Type B pancreatic cell (in vitro differentiated cells): Measurements from ENCODE around the gene MSI2. TPM values are rescaled to one million over a fixed set of nuclear protein-coding genes. Genes with fewer than 3 reads are reported as not detected.

Experiments used
- DNase-seq: peaks from one replicate; pipeline ENCODE4 v3.0.0; 2021; ENCODE audit warnings: mixed read lengths; ENCODE audit not compliant: unreplicated experiment; ENCODE audit errors: extremely low spot score
- H3K27ac Mint-ChIP-seq: 2 replicates; pipeline ENCODE4 v1.8.0; 2021; ENCODE audit warnings: mild to moderate bottlenecking, mixed read lengths
- H3K27me3 Mint-ChIP-seq: 2 replicates; pipeline ENCODE4 v1.8.0; 2021; ENCODE audit warnings: mixed read lengths
- H3K36me3 Mint-ChIP-seq: 2 replicates; pipeline ENCODE4 v1.8.0; 2021; ENCODE audit warnings: mixed read lengths
- H3K4me1 Mint-ChIP-seq: one replicate; pipeline ENCODE4 v1.8.0; 2021; ENCODE audit warnings: mixed read lengths; ENCODE audit not compliant: unreplicated experiment
- H3K4me3 Mint-ChIP-seq: 2 replicates; pipeline ENCODE4 v1.8.0; 2021; ENCODE audit warnings: mild to moderate bottlenecking, mixed read lengths
- H3K9me3 Mint-ChIP-seq: 2 replicates; pipeline ENCODE4 v1.8.0; 2021; ENCODE audit warnings: mixed read lengths
- total RNA-seq: library from RNA; stranded (reverse); gene quantifications from 2 replicates; pipeline ENCODE4 v1.2.1, GENCODE V29; 2021; ENCODE audit warnings: low replicate concordance
- TF ChIP-seq, protein P1 (sequence below): fragments of 200-600 bp; sonication (generic); conservative IDR thresholded peaks from 2 replicates; pipeline ENCODE4 v1.5.0; 2021; ENCODE audit warnings: antibody characterized with exemption, mild to moderate bottlenecking

Gene MSI2
- total RNA-seq, 1 donor from 2014 or later: 158 TPM

DNA sequence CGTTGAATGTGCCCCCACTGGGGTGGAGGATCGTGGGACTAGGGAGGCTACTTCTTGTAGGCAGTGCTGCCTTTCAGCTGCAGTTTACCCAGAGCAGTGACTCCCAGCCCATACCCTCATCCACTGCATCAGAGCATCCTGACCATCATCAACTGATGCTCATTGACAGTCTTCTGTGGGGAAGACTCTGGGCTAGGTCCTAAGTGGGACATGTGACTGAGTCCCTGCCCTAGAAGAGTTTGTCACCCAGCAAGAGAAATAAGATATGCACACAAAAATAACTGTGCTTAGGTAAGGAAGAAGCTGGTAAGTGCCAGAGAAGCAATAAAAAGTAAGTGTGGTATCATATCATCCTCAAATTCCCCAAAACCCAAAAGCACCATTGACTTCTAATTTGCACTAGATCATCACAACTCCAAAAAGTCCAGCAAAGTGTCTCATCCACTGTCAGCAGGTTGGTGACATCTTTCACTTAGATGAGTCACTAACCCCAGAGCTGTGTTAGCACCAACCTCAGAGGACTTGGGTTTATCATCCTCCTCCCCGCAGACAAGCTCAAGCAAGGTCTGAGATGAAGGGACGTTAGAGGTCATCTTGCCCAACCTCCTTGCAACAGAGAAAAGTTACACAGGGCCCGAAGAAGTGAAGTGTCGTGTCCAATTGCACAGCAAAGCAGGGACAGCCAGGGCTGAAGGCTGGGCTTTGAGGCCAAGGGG is 389.8 kb downstream of the MSI2 start:
- peaks cover 12% of the 10 kb centered on the region for H3K36me3 Mint-ChIP-seq
- no peaks in the 10 kb centered on the region for H3K9me3 Mint-ChIP-seq
- H3K4me3 Mint-ChIP-seq: no peak overlapping the region
- H3K4me1 Mint-ChIP-seq: peaks cover 20% of the 10 kb centered on the region
- TF ChIP-seq, protein P1, sequence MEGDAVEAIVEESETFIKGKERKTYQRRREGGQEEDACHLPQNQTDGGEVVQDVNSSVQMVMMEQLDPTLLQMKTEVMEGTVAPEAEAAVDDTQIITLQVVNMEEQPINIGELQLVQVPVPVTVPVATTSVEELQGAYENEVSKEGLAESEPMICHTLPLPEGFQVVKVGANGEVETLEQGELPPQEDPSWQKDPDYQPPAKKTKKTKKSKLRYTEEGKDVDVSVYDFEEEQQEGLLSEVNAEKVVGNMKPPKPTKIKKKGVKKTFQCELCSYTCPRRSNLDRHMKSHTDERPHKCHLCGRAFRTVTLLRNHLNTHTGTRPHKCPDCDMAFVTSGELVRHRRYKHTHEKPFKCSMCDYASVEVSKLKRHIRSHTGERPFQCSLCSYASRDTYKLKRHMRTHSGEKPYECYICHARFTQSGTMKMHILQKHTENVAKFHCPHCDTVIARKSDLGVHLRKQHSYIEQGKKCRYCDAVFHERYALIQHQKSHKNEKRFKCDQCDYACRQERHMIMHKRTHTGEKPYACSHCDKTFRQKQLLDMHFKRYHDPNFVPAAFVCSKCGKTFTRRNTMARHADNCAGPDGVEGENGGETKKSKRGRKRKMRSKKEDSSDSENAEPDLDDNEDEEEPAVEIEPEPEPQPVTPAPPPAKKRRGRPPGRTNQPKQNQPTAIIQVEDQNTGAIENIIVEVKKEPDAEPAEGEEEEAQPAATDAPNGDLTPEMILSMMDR: no peak
- DNase-seq: no peak
- no peak overlapping the region for H3K27ac Mint-ChIP-seq
- no peaks in the 10 kb centered on the region for H3K27me3 Mint-ChIP-seq

DNA sequence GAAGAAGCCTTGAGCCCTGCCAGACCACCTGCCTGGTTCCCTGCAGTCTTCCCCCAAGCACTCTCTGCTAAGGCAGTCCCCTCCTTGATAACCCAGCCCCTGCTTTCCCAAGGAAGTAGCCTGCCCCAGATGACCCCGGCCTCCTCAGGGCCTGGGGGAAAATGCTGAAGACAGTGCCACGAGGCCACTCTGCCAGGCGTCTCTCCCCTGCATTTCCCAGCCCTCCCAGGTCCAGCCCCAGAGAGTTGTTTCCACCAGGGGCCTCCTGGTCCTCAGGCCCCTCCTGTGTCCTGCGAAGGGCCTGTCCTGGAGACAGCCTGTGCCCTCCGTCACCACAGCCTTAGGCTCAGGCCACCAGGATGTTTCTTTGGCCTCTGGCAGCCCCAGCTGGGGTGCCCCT is 392.4 kb downstream of the MSI2 start:
- Mint-ChIP-seq H3K27me3 (no peaks in the 10 kb centered on the region), H3K27ac (no peak overlapping the region), H3K4me3 (no peak overlapping the region), H3K36me3 (peaks cover 14% of the 10 kb centered on the region), H3K9me3 (no peaks in the 10 kb centered on the region), H3K4me1 (peaks cover 17% of the 10 kb centered on the region)
- no peak for DNase-seq
- TF ChIP-seq, protein P1: no peak

DNA sequence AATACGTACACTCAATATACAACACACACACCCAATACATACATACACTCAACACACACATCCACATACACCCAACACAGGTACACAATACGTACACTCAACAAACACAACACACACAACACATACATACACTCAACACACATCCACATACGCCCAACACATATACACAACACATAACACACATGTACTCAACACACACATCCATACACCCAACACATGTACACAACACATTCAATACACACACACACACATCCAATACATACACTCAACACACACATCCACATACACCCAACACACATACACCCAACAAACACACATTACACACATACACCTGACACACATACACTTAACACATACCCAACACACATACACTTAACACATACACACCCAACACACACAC is 392.9 kb downstream of the MSI2 start:
- DNase-seq: no peak
- Mint-ChIP-seq H3K27me3 (no peaks in the 10 kb centered on the region), H3K36me3 (peaks cover 16% of the 10 kb centered on the region), H3K9me3 (no peaks in the 10 kb centered on the region), H3K4me1 (peaks cover 15% of the 10 kb centered on the region), H3K27ac (no peak overlapping the region), H3K4me3 (no peak overlapping the region)
- TF ChIP-seq, protein P1: no peak

DNA sequence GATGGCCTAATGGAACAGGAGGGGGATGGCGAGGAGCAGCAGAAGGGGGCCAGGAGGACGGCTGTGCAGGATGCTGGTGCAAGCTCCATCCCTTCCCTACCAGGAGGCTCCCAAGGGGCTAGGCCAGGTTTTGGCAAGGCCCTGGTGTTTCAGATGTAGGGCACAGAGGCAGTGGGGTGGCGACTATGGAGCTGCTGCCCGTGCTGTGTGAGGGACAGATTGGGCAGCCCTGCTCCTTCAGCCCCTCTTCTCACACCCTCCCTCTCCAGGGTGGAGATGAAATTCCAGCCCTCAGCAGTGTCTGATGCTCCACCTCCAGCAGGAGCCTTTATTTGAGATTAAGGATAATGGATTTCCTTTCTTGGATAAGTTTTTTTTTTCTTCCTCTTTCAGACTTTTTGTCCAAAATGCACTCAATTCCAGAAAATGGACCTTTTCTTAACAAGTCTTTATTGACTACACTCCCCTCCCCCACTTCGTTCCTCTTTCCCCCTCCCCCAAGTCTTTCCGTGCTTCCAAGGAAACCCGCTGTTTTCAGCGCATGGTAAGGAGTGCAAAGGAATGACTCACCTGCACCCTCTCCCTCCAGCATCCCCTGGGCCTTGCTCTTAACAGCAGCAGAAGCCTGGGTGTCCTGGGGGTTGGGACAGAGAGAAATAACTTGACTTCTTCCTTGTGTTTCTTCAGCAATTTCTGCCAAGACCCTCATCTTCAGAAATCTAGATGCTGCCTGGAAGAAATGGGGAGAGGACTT is 393.6 kb downstream of the MSI2 start:
- no peak overlapping the region for H3K27ac Mint-ChIP-seq
- H3K4me1 Mint-ChIP-seq: peaks cover 12% of the 10 kb centered on the region
- H3K9me3 Mint-ChIP-seq: no peaks in the 10 kb centered on the region
- peaks cover 13% of the 10 kb centered on the region for H3K36me3 Mint-ChIP-seq
- H3K27me3 Mint-ChIP-seq: no peaks in the 10 kb centered on the region
- H3K4me3 Mint-ChIP-seq: no peak overlapping the region
- TF ChIP-seq, protein P1: no peak
- no peak for DNase-seq

DNA sequence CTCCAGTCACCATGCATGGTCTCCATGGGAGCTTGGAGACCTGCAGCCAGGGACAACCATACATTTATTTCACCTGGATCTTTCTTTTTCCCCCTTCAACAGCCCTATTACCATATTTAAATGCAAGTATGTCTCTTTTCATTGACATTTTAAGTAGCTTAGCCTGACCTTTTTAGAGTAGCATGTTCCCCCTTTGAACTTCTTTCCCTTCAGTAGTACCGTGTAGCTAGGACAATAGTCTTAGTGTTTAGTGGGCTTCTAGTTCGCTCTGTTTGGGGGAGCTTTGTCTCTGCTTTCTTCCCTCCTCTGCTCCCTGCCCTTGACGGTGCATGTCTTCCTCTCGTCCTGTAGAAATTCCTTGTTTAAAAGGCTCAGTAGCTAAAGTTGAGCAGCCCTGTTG is 394.2 kb downstream of the MSI2 start:
- Mint-ChIP-seq H3K27me3 (no peaks in the 10 kb centered on the region), H3K4me1 (peaks cover 12% of the 10 kb centered on the region), H3K9me3 (no peaks in the 10 kb centered on the region), H3K4me3 (no peak overlapping the region), H3K36me3 (peaks cover 20% of the 10 kb centered on the region), H3K27ac (no peak overlapping the region)
- TF ChIP-seq, protein P1: no peak
- no peak for DNase-seq
